OCI-LY1 (cell line): ENCODE data around the gene CCER1.
A peak's percentile ranks its signal among the peaks of the same experiment; 100 is the strongest.

Source experiments
- H2AFZ ChIP-seq: fragments of 200-600 bp; sonication (generic), shearing (Covaris generic); 2 replicates; pipeline ENCODE4 v1.6.0; 2014; ENCODE audit warnings: antibody characterized with exemption, mild to moderate bottlenecking, low read length
- H3F3A ChIP-seq: fragments of 200-600 bp; sonication (generic), shearing (Covaris generic); 2 replicates; pipeline ENCODE4 v1.6.0; 2014; ENCODE audit warnings: mild to moderate bottlenecking, antibody characterized with exemption, low read length, moderate library complexity; ENCODE audit not compliant: insufficient read depth
- H3K27ac ChIP-seq: fragments of 200-600 bp; sonication (generic); 2 replicates; pipeline ENCODE4 v1.5.1; 2014; ENCODE audit warnings: low read length, mixed run types, mild to moderate bottlenecking, low read depth; ENCODE audit not compliant: poor library complexity, severe bottlenecking
- H3K27me3 ChIP-seq: fragments of 200-600 bp; sonication (generic); 2 replicates; pipeline ENCODE4 v1.6.0; 2014; ENCODE audit warnings: antibody characterized with exemption, mild to moderate bottlenecking, low read length, moderate library complexity; ENCODE audit not compliant: insufficient read depth
- H3K36me3 ChIP-seq: fragments of 200-600 bp; sonication (generic); 2 replicates; pipeline ENCODE4 v1.6.1; 2014; ENCODE audit warnings: mild to moderate bottlenecking, antibody characterized with exemption, low read length, moderate library complexity, mixed read lengths; ENCODE audit not compliant: insufficient read depth
- H3K4me1 ChIP-seq: fragments of 200-600 bp; sonication (generic); 2 replicates; pipeline ENCODE4 v1.5.1; 2014; ENCODE audit warnings: mild to moderate bottlenecking, low read length, moderate library complexity; ENCODE audit not compliant: insufficient read depth, severe bottlenecking
- H3K4me2 ChIP-seq: fragments of 200-600 bp; sonication (generic), shearing (Covaris generic); 2 replicates; pipeline ENCODE4 v1.6.1; 2014; ENCODE audit warnings: low read length
- H3K4me3 ChIP-seq: fragments of 200-600 bp; sonication (generic); 2 replicates; pipeline ENCODE4 v1.5.1; 2014; ENCODE audit warnings: low read length, low read depth, mild to moderate bottlenecking, mixed read lengths; ENCODE audit not compliant: poor library complexity, severe bottlenecking
- H3K79me2 ChIP-seq: fragments of 200-600 bp; shearing (Covaris generic); 2 replicates; pipeline ENCODE4 v1.6.1; 2016; ENCODE audit warnings: mixed run types, low read length, mixed read lengths; ENCODE audit not compliant: insufficient read depth
- H3K9ac ChIP-seq: fragments of 200-600 bp; sonication (generic), shearing (Covaris generic); 2 replicates; pipeline ENCODE4 v1.6.1; 2014; ENCODE audit warnings: mild to moderate bottlenecking, low read length, mixed read lengths
- H3K9me2 ChIP-seq: fragments of 200-600 bp; sonication (generic), shearing (Covaris generic); 2 replicates; pipeline ENCODE4 v1.6.1; 2014; ENCODE audit warnings: low read depth, mild to moderate bottlenecking, low read length, mixed read lengths
- H3K9me3 ChIP-seq: fragments of 200-600 bp; shearing (Covaris generic); 2 replicates; pipeline ENCODE4 v1.6.1; 2014; ENCODE audit warnings: low read length, mixed read lengths
- H4K20me1 ChIP-seq: fragments of 200-600 bp; sonication (generic), shearing (Covaris generic); 2 replicates; pipeline ENCODE4 v1.6.0; 2016; ENCODE audit warnings: mild to moderate bottlenecking, low read length; ENCODE audit not compliant: insufficient read depth
- CTCF ChIP-seq: fragments of 200-600 bp; sonication (generic), shearing (Covaris generic); IDR thresholded peaks from 2 replicates; pipeline ENCODE4 v1.5.1; 2017; ENCODE audit warnings: mild to moderate bottlenecking, antibody characterized with exemption, low read length, moderate library complexity, mixed read lengths
- EZH2 ChIP-seq: fragments of 200-600 bp; sonication (generic), shearing (Covaris generic); IDR thresholded peaks from 2 replicates; pipeline ENCODE4 v1.8.0; 2017; ENCODE audit warnings: borderline replicate concordance, mixed run types, mild to moderate bottlenecking, antibody characterized with exemption, low read length, moderate library complexity, mixed read lengths

CCER1 gene

GRCh38 chr12:90959538-90960139 lies 4.7 kb upstream of the CCER1 start:
- no peak overlapping the region for H3K27ac ChIP-seq
- no peaks in the 10 kb centered on the region for H3K9me3 ChIP-seq
- H3K4me1 ChIP-seq, result no peaks in the 10 kb centered on the region
- TF ChIP-seq CTCF (peak; percentile 61), EZH2 (no peak)
- no peak overlapping the region for H3K9ac ChIP-seq
- no peaks in the 10 kb centered on the region for H3F3A ChIP-seq
- no peaks in the 10 kb centered on the region for H3K36me3 ChIP-seq
- H3K4me3 ChIP-seq, result no peak overlapping the region
- no peaks in the 10 kb centered on the region for H3K79me2 ChIP-seq
- no peaks in the 10 kb centered on the region for H4K20me1 ChIP-seq
- no peak overlapping the region for H3K4me2 ChIP-seq
- no peak overlapping the region for H2AFZ ChIP-seq
- H3K9me2 ChIP-seq, result no peaks in the 10 kb centered on the region
- no peaks in the 10 kb centered on the region for H3K27me3 ChIP-seq

GRCh38 chr12:90959032-90959431 lies 4.1 kb upstream of the CCER1 start:
- Histone ChIP-seq H3K79me2 (no peaks in the 10 kb centered on the region), H3K4me1 (no peaks in the 10 kb centered on the region), H3K9me3 (no peaks in the 10 kb centered on the region), H3K27me3 (no peaks in the 10 kb centered on the region), H3K27ac (no peak overlapping the region), H4K20me1 (no peaks in the 10 kb centered on the region), H3K9ac (no peak overlapping the region), H3K4me3 (no peak overlapping the region), H3K4me2 (no peak overlapping the region), H3K36me3 (no peaks in the 10 kb centered on the region), H3K9me2 (no peaks in the 10 kb centered on the region), H3F3A (no peaks in the 10 kb centered on the region), H2AFZ (no peak overlapping the region)
- TF ChIP-seq CTCF, result no peak
- TF ChIP-seq EZH2, result no peak

- H3F3A ChIP-seq, result no peaks in the 10 kb centered on the region
- no peaks in the 10 kb centered on the region for H3K9me3 ChIP-seq
- no peaks in the 10 kb centered on the region for H3K4me1 ChIP-seq
- H4K20me1 ChIP-seq, result no peaks in the 10 kb centered on the region
- H3K4me2 ChIP-seq, result no peak overlapping the region
- no peak overlapping the region for H3K27ac ChIP-seq
- no peak overlapping the region for H3K4me3 ChIP-seq
- no peak overlapping the region for H3K9ac ChIP-seq
- no peak for TF ChIP-seq CTCF
- TF ChIP-seq EZH2, result no peak
- no peaks in the 10 kb centered on the region for H3K79me2 ChIP-seq
- no peaks in the 10 kb centered on the region for H3K9me2 ChIP-seq
- no peaks in the 10 kb centered on the region for H3K27me3 ChIP-seq
- no peak overlapping the region for H2AFZ ChIP-seq
- H3K36me3 ChIP-seq, result no peaks in the 10 kb centered on the region
These were observed 3.4 kb upstream of the CCER1 start for GRCh38 chr12:90958347-90958746.
